ENCODE measurements around the gene MUC4.
"Not testable (repeated sequence)": the region's sequence is repeated elsewhere in the genome, so short reads cannot be mapped to it uniquely, and the experiment has no call there.

The MUC4 gene

GRCh38 chr3:195736866-195737490, 74.8 kb downstream of the MUC4 start:
- no peak for DNase-seq

- no peak for DNase-seq
These were observed 76.6 kb downstream of the MUC4 start for GRCh38 chr3:195735036-195735695.

- DNase-seq = no peak
These were observed 78.8 kb downstream of the MUC4 start for GRCh38 chr3:195732940-195733339.

GRCh38 chr3:195731356-195731905, 80.3 kb downstream of the MUC4 start:
- DNase-seq = no peak

- DNase-seq = no peak
These were observed 82.1 kb downstream of the MUC4 start for GRCh38 chr3:195729476-195730251.

GRCh38 chr3:195728789-195729188, 82.9 kb downstream of the MUC4 start:
- not testable (repeated sequence) for DNase-seq

- DNase-seq = no peak
These were observed 84.0 kb downstream of the MUC4 start for GRCh38 chr3:195727606-195728195.

- not testable (repeated sequence) for DNase-seq
These were observed 85.6 kb downstream of the MUC4 start for GRCh38 chr3:195725916-195726740.

- not testable (repeated sequence) for DNase-seq
These were observed 87.4 kb downstream of the MUC4 start for GRCh38 chr3:195724363-195724762.

- not testable (repeated sequence) for DNase-seq
These were observed 88.8 kb downstream of the MUC4 start for GRCh38 chr3:195722996-195723345.

- not testable (repeated sequence) for DNase-seq
These were observed 89.4 kb downstream of the MUC4 start for GRCh38 chr3:195722139-195722995.

GRCh38 chr3:195720831-195721506, 90.8 kb downstream of the MUC4 start, which contains the start of gene MUC20:
Gene MUC20, plus strand, starts transcription at chr3:195720978. Its CDS starts 30 bp downstream, at chr3:195721008.
- DNase-seq = not testable (repeated sequence)

- DNase-seq = not testable (repeated sequence)
These were observed 92.0 kb downstream of the MUC4 start for GRCh38 chr3:195719514-195720254.

- DNase-seq = no peak
These were observed 93.2 kb downstream of the MUC4 start for GRCh38 chr3:195718477-195718984.

- DNase-seq = no peak
These were observed 93.8 kb downstream of the MUC4 start for GRCh38 chr3:195717852-195718476.

- no peak for DNase-seq
These were observed 94.3 kb downstream of the MUC4 start for GRCh38 chr3:195717416-195717815.

GRCh38 chr3:195715583-195716266, 96.0 kb downstream of the MUC4 start:
- no peak for DNase-seq

- no peak for DNase-seq
These were observed 96.6 kb downstream of the MUC4 start for GRCh38 chr3:195715134-195715533.
